A549 (cell line): ENCODE results near the gene SSNA1. TPM values are rescaled to one million over a fixed set of nuclear protein-coding genes. Genes with fewer than 3 reads are reported as not detected.

ENCODE experiments used
- ATAC-seq, 2 experiments: fragments of 200-7000 bp in 1 of 2; fragments of >200 bp in 1 of 2; cut with Nextera tagmentation in 1 of 2; cut with Tn5 transposase in 1 of 2; 3 replicates each; pipeline versions ENCODE4 v1.8.0 to v1.9.1; 2018 to 2020; ENCODE audit warnings: mild to moderate bottlenecking in 1 of 2, moderate library complexity in 1 of 2
- CTCF ChIA-PET: fragments of 300-600 bp; sonication (Branson Sonifier 250); formaldehyde crosslinking; extraction: SDS; loops from one replicate; lab custom pipeline; 2021; ENCODE audit warnings: antibody characterized with exemption, inconsistent platforms; lab: Yijun Ruan, JAX
- POLR2A ChIA-PET: fragments of 350-600 bp; formaldehyde crosslinking; extraction: SDS; loops from one replicate; lab custom pipeline; 2021; ENCODE audit warnings: antibody characterized with exemption, inconsistent platforms; lab: Yijun Ruan, JAX
- DNase-seq, 2 experiments: peaks; one replicate each; pipeline versions ENCODE4 v3.0.0 to v3.0.0-alpha.2; 2011 to 2016; ENCODE audit warnings: low read depth in 1 of 2, low spot score in 1 of 2
- FAIRE-seq: peaks from 2 replicates; lab custom pipeline; 2011; peaks lifted over from hg19 to GRCh38; lab: Jason Lieb, UNC
- H3K27ac ChIP-seq, 2 experiments: fragments of >200 bp; sonication (Bioruptor Twin); formaldehyde crosslinking; 3 replicates each; pipeline ENCODE4 v1.5.1; 2016 to 2017
- H3K4me1 ChIP-seq: fragments of >200 bp; sonication (Bioruptor Twin); formaldehyde crosslinking; 3 replicates; pipeline ENCODE4 v1.6.1; 2016
- H3K4me2 ChIP-seq: fragments of >200 bp; sonication (Bioruptor Twin); formaldehyde crosslinking; 3 replicates; pipeline ENCODE4 v1.6.1; 2016
- H3K4me3 ChIP-seq: fragments of >200 bp; sonication (Bioruptor Twin); formaldehyde crosslinking; 3 replicates; pipeline ENCODE4 v1.5.1; 2016
- H3K9me3 ChIP-seq: fragments of >200 bp; sonication (Bioruptor Twin); formaldehyde crosslinking; 3 replicates; pipeline ENCODE4 v1.6.1; 2016
- ATOH8 ChIP-seq: fragments of 250-450 bp; sonication (Bioruptor Pico); IDR thresholded peaks from 2 replicates; pipeline ENCODE4 v1.5.0; 2020; ENCODE audit warnings: low read depth, mild to moderate bottlenecking, moderate library complexity
- BHLHE40 ChIP-seq: IDR thresholded peaks from 2 replicates; pipeline ENCODE4 v1.6.1; 2012; ENCODE audit warnings: low read depth, low read length, inconsistent platforms
- CBX2 ChIP-seq: fragments of 200-600 bp; sonication (generic); IDR thresholded peaks from 2 replicates; pipeline ENCODE4 v1.6.1; 2016; ENCODE audit warnings: low read depth, mild to moderate bottlenecking, borderline replicate concordance
- CEBPB ChIP-seq, 2 experiments: fragments of >200 bp in 1 of 2; sonication (Bioruptor Twin) in 1 of 2; formaldehyde crosslinking in 1 of 2; IDR thresholded peaks; 2 replicates each; pipeline ENCODE4 v1.6.1; 2012 to 2016
- CHD2 ChIP-seq: fragments of 150-350 bp; IDR thresholded peaks from 2 replicates; pipeline ENCODE4 v1.6.1; 2014; ENCODE audit warnings: low read length; ENCODE audit not compliant: partially characterized antibody
- FOSL2 ChIP-seq, 2 experiments: fragments of 450-650 bp in 1 of 2; fragments of >200 bp in 1 of 2; sonication (Bioruptor Twin) in 1 of 2; formaldehyde crosslinking; IDR thresholded peaks; 2 replicates each; pipeline versions ENCODE4 v1.5.0 to v1.6.1; 2016 to 2020; ENCODE audit warnings: mild to moderate bottlenecking in 1 of 2, moderate library complexity in 1 of 2
- HOXA7 ChIP-seq: fragments of 250-450 bp; sonication (Bioruptor Pico); IDR thresholded peaks from 2 replicates; pipeline ENCODE4 v1.5.0; 2020; ENCODE audit warnings: mild to moderate bottlenecking, moderate library complexity
- HOXB13 ChIP-seq: fragments of 250-450 bp; sonication (Bioruptor Pico); IDR thresholded peaks from 2 replicates; pipeline ENCODE4 v1.5.0; 2020; ENCODE audit warnings: low read depth, mild to moderate bottlenecking, moderate library complexity
- JUN ChIP-seq, 2 experiments: fragments of >200 bp; sonication (Bioruptor Twin); formaldehyde crosslinking; IDR thresholded peaks; 2 replicates in 1 of 2; 3 replicates in 1 of 2; pipeline ENCODE4 v1.6.1; 2016 to 2017
- KDM5A ChIP-seq: fragments of 200-600 bp; sonication (generic); IDR thresholded peaks from 2 replicates; pipeline ENCODE4 v1.6.1; 2016; ENCODE audit warnings: antibody characterized with exemption, mild to moderate bottlenecking
- MAZ ChIP-seq: fragments of 150-350 bp; IDR thresholded peaks from 2 replicates; pipeline ENCODE4 v1.6.1; 2014; ENCODE audit warnings: antibody characterized with exemption, low read depth, low read length, borderline replicate concordance
- NFE2L2 ChIP-seq: fragments of 150-350 bp; conservative IDR thresholded peaks from 2 replicates; pipeline ENCODE4 v1.6.1; 2014; ENCODE audit warnings: low read length
- PHF8 ChIP-seq: fragments of 200-600 bp; sonication (generic); IDR thresholded peaks from 2 replicates; pipeline ENCODE4 v1.6.1; 2016; ENCODE audit warnings: low read depth, mild to moderate bottlenecking, antibody characterized with exemption, moderate library complexity, borderline replicate concordance
- RAD21 ChIP-seq, 2 experiments: fragments of >200 bp in 1 of 2; sonication (Bioruptor Twin) in 1 of 2; formaldehyde crosslinking in 1 of 2; IDR thresholded peaks in 1 of 2; conservative IDR thresholded peaks in 1 of 2; 2 replicates in 1 of 2; 3 replicates in 1 of 2; pipeline ENCODE4 v1.6.1; 2012 to 2018; ENCODE audit warnings: inconsistent platforms in 1 of 2
- RCOR1 ChIP-seq: fragments of 150-350 bp; IDR thresholded peaks from 2 replicates; pipeline ENCODE4 v1.6.1; 2014; ENCODE audit warnings: antibody characterized with exemption, low read length, low read depth
- RFX5 ChIP-seq: fragments of 450-650 bp; IDR thresholded peaks from 2 replicates; pipeline ENCODE4 v1.7.1; 2014; ENCODE audit warnings: antibody characterized with exemption, mild to moderate bottlenecking, moderate library complexity
- TFCP2L1 ChIP-seq: fragments of 250-450 bp; sonication (Bioruptor Pico); IDR thresholded peaks from 2 replicates; pipeline ENCODE4 v1.5.0; 2021; ENCODE audit warnings: mild to moderate bottlenecking
- TP53 ChIP-seq: fragments of 250-450 bp; sonication (Bioruptor Pico); IDR thresholded peaks from 2 replicates; pipeline ENCODE4 v1.5.0; 2021; ENCODE audit warnings: mild to moderate bottlenecking, moderate library complexity
- USF2 ChIP-seq: fragments of 450-650 bp; IDR thresholded peaks from 2 replicates; pipeline ENCODE4 v1.6.1; 2014; ENCODE audit warnings: antibody characterized with exemption
- ZFP36 ChIP-seq: fragments of 450-650 bp; IDR thresholded peaks from 2 replicates; pipeline ENCODE4 v1.6.1; 2014; ENCODE audit warnings: borderline replicate concordance; ENCODE audit not compliant: partially characterized antibody
- WGBS: methylation state at CpG from one replicate; pipeline ENCODE4 v1.1.6; 2017; ENCODE audit errors: missing lambda C conversion rate; 5-methylcytosine and 5-hydroxymethylcytosine counted together
- polyA plus RNA-seq, 4 experiments: library from polyadenylated mRNA; depleted of rRNA in 3 of 4; stranded (reverse); fragments of >200 nt; fragmentation: RNase III in 1 of 4; extraction: RNeasy Plus Mini Kit Qiagen cat#74134 plus additional on column Dnase treatment in 1 of 4; gene quantifications; 2 replicates in 3 of 4; 3 replicates in 1 of 4; pipeline ENCODE4 v1.2.3, GENCODE V29; 2011 to 2017

SSNA1 gene
- polyA plus RNA-seq, 2 of the 4 experiments (the other 2 are of a cell fraction) = 54.1 to 102 TPM

GRCh38 chr9:137187386-137187785, 1.1 kb upstream of the SSNA1 start:
- ChIA-PET CTCF (interaction anchor here (0.9 to 11.5 kb wide), 6 partner anchors 14 to 158 kb away, joined by 3 to 156 read pairs (median 11); partner anchors contain the start of genes CYSRT1, LRRC26, RNF208 and RNF224), POLR2A (interaction anchor here (0.7 to 2.2 kb wide), 7 partner anchors 11 to 60 kb away, joined by 3 to 20 read pairs (median 4); partner anchors contain the start of gene LRRC26)
- peak overlapping the region; percentile 92 for H3K4me3 ChIP-seq
- H3K9me3 ChIP-seq = no peaks in the 10 kb centered on the region
- H3K4me1 ChIP-seq = peaks cover 23% of the 10 kb centered on the region
- 64% methylated on average over 15 of the region's 15 CpGs for WGBS
- peak overlapping the region; percentile 99 for H3K4me2 ChIP-seq
- FAIRE-seq (no peak), ATAC-seq (no peak), DNase-seq (no peak)
- TF ChIP-seq RAD21 (conservative IDR thresholded peaks at IDR 0.05 in 1 of 2, IDR thresholded peaks at IDR 0.05 in 1 of 2) (no peak), CEBPB (IDR thresholded peaks at IDR 0.05) (no peak), FOSL2 (IDR thresholded peaks at IDR 0.05) (no peak), FOSL2 (CRISPR knock-in tag; IDR thresholded peaks at IDR 0.05) (no peak), MAZ (no peak), TP53 (no peak), ATOH8 (no peak), NFE2L2 (no peak), HOXA7 (no peak), ZFP36 (no peak), USF2 (no peak), CHD2 (no peak), RCOR1 (no peak), JUN (IDR thresholded peaks at IDR 0.05) (no peak), BHLHE40 (no peak), PHF8 (no peak), HOXB13 (CRISPR knock-in tag) (no peak), TFCP2L1 (CRISPR knock-in tag) (no peak)
- peak overlapping the region in 1 of 2 experiments; percentile 97; a peak in 4 of 6 replicates for H3K27ac ChIP-seq

- H3K4me3 ChIP-seq = peak overlapping the region; percentile 92
- ChIA-PET POLR2A (interaction anchor here (0.9 to 3.4 kb wide), 13 partner anchors 11 to 60 kb away, joined by 3 to 38 read pairs (median 8); partner anchors contain the start of genes CYSRT1, LRRC26, RNF208 and RNF224), CTCF (interaction anchor here (0.9 to 11.5 kb wide), 12 partner anchors 11 to 158 kb away, joined by 3 to 156 read pairs (median 10); partner anchors contain the start of genes CYSRT1, LRRC26, RNF208 and RNF224)
- TF ChIP-seq CEBPB (IDR thresholded peaks at IDR 0.05) (no peak), RFX5 (no peak), PHF8 (peak; percentile 52), KDM5A (peak; percentile 95; the same call in 1 of the 2 replicates), CBX2 (no peak)
- no peaks in the 10 kb centered on the region for H3K9me3 ChIP-seq
- peak; percentile 4 to 33; a peak in 3 of 6 replicates for ATAC-seq
- DNase-seq = no peak
- peak overlapping the region; percentile 99 for H3K4me2 ChIP-seq
- H3K4me1 ChIP-seq = peaks cover 23% of the 10 kb centered on the region
- 2% methylated on average over 22 of the region's 31 CpGs for WGBS
- FAIRE-seq = no peak
- peak overlapping the region; percentile 97 for H3K27ac ChIP-seq
These were observed 388 bp upstream of the SSNA1 start for GRCh38 chr9:137188086-137188489.
